ENCODE data around the gene ZNF783. TPM values are rescaled to one million over a fixed set of nuclear protein-coding genes. Genes with fewer than 3 reads are reported as not detected.
"Not testable (repeated sequence)": the region's sequence is repeated elsewhere in the genome, so short reads cannot be mapped to it uniquely, and the experiment has no call there.

The ZNF783 gene
- total RNA-seq, 1 donor from 2014 or later, result 15.1 TPM

DNA sequence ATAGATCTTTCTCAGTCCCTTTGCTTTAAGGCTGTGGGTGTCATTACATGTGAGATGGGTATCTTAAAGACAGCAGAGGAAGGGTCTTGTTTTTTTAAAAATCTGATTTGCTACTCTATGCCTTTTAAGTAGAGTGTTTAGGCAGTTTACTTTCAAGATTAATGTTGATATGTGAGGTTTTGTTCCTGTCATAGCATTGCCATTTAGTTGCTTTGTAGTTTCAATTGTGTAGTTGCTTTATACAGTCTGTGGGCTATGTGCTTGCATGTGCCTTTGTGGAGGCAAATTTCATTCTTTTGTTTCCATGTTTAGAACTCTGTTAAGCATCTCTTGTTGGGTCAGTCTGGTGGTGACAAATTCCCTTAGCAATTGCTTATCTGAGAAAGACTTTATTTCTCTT, 54.6 kb downstream of the ZNF783 start:
- intact Hi-C loops (cut with DNase I), result no loop called here
- TF ChIP-seq, protein P1, sequence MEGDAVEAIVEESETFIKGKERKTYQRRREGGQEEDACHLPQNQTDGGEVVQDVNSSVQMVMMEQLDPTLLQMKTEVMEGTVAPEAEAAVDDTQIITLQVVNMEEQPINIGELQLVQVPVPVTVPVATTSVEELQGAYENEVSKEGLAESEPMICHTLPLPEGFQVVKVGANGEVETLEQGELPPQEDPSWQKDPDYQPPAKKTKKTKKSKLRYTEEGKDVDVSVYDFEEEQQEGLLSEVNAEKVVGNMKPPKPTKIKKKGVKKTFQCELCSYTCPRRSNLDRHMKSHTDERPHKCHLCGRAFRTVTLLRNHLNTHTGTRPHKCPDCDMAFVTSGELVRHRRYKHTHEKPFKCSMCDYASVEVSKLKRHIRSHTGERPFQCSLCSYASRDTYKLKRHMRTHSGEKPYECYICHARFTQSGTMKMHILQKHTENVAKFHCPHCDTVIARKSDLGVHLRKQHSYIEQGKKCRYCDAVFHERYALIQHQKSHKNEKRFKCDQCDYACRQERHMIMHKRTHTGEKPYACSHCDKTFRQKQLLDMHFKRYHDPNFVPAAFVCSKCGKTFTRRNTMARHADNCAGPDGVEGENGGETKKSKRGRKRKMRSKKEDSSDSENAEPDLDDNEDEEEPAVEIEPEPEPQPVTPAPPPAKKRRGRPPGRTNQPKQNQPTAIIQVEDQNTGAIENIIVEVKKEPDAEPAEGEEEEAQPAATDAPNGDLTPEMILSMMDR (IDR thresholded peaks at IDR 0.05), result no peak
- DNase-seq (no peak), ATAC-seq (no peak)
- Histone ChIP-seq H3K9me3 (no peaks in the 10 kb centered on the region), H3K27me3 (ENCODE audit: low read depth) (peaks cover 20% of the 10 kb centered on the region), H3K4me1 (no peaks in the 10 kb centered on the region), H3K27ac (no peak overlapping the region), H3K4me3 (no peak overlapping the region), H3K36me3 (no peaks in the 10 kb centered on the region)

- Histone ChIP-seq H3K36me3 (no peaks in the 10 kb centered on the region), H3K9me3 (no peaks in the 10 kb centered on the region), H3K27me3 (ENCODE audit: low read depth) (peaks cover 20% of the 10 kb centered on the region), H3K27ac (no peak overlapping the region), H3K4me3 (no peak overlapping the region), H3K4me1 (no peaks in the 10 kb centered on the region)
- intact Hi-C loops (cut with DNase I), result no loop called here
- no peak for DNase-seq
- ATAC-seq, result no peak
- TF ChIP-seq, protein P1 (IDR thresholded peaks at IDR 0.05), result no peak
These were observed 55.5 kb downstream of the ZNF783 start for GRCh38 chr7:149317496-149317895.

GRCh38 chr7:149317986-149318672, 56.1 kb downstream of the ZNF783 start:
- intact Hi-C loops (cut with DNase I), result no loop called here
- H3K4me1 ChIP-seq, result no peaks in the 10 kb centered on the region
- no peak for ATAC-seq
- H3K27me3 ChIP-seq (ENCODE audit: low read depth), result peaks cover 20% of the 10 kb centered on the region
- no peaks in the 10 kb centered on the region for H3K9me3 ChIP-seq
- H3K36me3 ChIP-seq, result no peaks in the 10 kb centered on the region
- no peak for DNase-seq
- H3K4me3 ChIP-seq, result no peak overlapping the region
- TF ChIP-seq, protein P1 (IDR thresholded peaks at IDR 0.05), result no peak
- no peak overlapping the region for H3K27ac ChIP-seq

DNA sequence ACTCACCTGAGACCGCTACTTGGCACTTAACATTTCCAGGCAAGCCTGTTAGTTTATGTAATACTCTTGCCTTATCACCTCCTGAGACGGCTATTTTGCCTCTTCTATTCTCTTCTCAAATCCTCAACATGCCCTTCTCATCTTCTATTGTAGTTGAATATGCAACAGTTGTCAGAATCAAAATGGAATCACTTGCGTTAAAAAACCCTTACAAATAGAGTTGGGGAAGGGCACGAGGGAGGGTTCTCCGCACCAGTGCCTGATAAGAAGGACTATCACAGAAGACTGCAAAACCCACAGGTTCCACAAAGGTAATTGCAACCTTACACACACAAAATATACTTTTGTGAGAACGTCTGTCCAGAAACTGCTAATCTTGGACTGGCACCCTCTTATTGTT, 57.4 kb downstream of the ZNF783 start:
- ATAC-seq (no peak), DNase-seq (no peak)
- Histone ChIP-seq H3K36me3 (no peaks in the 10 kb centered on the region), H3K4me1 (no peaks in the 10 kb centered on the region), H3K27me3 (ENCODE audit: low read depth) (peaks cover 20% of the 10 kb centered on the region), H3K9me3 (no peaks in the 10 kb centered on the region), H3K27ac (no peak overlapping the region), H3K4me3 (no peak overlapping the region)
- intact Hi-C loops (cut with DNase I), result no loop called here
- TF ChIP-seq, protein P1 (IDR thresholded peaks at IDR 0.05), result no peak

DNA sequence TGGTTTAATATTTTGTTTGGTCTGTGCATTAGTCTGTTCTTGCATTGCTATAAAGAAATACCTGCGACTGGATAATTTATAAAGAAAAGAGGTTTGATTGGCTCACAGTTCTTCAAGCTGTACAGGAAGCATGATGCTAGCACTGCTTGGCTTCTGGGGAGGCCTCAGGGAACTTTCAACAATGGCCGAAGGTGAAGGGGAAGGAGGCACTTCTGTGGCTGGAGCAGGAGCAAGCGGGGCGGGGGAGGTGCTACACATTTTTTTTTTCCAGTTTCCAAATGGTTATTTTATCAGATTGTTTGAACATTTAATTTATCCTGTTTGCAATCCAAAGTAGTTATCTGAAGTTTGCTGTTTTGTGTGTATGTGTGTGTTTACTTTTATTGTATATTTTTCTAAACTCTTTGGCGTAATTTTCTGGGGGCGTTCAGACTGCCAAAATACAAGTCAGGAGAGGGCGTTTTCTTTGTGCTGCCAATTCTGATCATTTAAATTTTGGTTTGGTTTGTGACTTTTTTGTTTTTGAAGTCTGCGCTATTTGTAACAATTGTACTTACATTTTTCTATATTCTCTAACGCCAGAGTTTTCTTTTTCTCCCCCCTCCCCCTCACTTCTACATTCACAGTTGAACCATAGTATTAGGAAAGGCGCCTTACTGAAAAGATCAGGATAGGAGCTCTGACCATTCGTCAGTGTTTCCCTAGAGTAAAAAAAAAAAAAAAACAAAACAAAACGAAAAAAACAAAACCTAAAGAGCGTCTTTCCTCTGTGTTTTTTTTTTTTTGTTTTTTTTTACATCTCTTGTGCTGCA, 58.5 kb downstream of the ZNF783 start:
- intact Hi-C loops (cut with DNase I), result no loop called here
- TF ChIP-seq, protein P1 (IDR thresholded peaks at IDR 0.05), result no peak
- Histone ChIP-seq H3K4me1 (no peaks in the 10 kb centered on the region), H3K27me3 (ENCODE audit: low read depth) (peaks cover 20% of the 10 kb centered on the region), H3K36me3 (no peaks in the 10 kb centered on the region), H3K27ac (no peak overlapping the region), H3K4me3 (no peak overlapping the region), H3K9me3 (no peaks in the 10 kb centered on the region)
- DNase-seq (no peak), ATAC-seq (no peak)

DNA sequence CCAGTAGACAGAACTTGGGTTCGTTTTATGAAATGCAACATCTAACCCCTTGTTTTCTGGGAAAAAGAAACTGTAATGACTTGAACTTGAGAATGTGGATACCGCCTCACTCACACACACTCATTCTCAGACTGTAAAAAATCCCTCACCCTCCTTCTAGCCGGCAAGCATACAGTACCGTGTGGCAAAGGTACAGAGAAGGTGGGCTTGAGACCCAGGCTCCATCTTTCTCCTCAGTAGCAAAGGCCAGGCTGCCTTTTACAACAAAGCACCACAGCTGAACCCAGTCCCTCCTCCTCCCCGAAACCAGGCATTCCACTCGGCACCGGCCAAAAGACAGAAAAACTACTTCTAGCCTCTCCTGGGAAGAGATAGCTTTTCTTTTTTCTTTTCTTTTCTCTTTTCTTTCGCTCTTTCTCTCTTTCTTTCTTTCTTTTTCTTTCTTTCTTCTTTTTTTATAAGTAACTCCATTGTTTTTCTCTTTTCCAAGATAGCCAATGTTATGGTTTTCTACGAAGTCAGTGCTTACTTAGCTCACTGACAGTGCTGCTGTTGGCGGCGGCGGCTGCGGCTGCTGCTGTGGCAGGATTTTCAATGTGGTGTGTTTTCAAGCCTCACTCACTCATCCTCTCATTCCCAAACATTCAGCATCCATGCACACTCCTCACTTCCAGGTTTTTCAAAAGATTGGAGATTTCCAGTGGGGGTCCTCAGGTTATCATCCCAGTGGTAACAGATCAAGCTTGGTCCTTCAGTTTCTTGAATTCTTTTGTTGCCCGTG, 59.3 kb downstream of the ZNF783 start:
- intact Hi-C loops (cut with DNase I); H3K36me3 ChIP-seq; H3K9me3 ChIP-seq; H3K4me1 ChIP-seq; H3K27ac ChIP-seq; H3K4me3 ChIP-seq; DNase-seq; ATAC-seq: not testable (repeated sequence)
- peaks cover 20% of the 10 kb centered on the region for H3K27me3 ChIP-seq (ENCODE audit: low read depth)

All from lower lobe of right lung (tissue), 2 donors.